Neural progenitor cell (in vitro differentiated cells): ENCODE results near the gene SMYD3.

Experiments used
- EZH2phosphoT487 ChIP-seq: fragments of 200-600 bp; sonication (generic); IDR thresholded peaks from 2 replicates; pipeline ENCODE4 v1.6.1; 2017; ENCODE audit warnings: antibody characterized with exemption
- TF ChIP-seq, protein P1 (sequence below): fragments of 200-600 bp; sonication (generic); IDR thresholded peaks from 2 replicates; pipeline ENCODE4 v1.5.1; 2017; ENCODE audit warnings: antibody characterized with exemption, mild to moderate bottlenecking

DNA sequence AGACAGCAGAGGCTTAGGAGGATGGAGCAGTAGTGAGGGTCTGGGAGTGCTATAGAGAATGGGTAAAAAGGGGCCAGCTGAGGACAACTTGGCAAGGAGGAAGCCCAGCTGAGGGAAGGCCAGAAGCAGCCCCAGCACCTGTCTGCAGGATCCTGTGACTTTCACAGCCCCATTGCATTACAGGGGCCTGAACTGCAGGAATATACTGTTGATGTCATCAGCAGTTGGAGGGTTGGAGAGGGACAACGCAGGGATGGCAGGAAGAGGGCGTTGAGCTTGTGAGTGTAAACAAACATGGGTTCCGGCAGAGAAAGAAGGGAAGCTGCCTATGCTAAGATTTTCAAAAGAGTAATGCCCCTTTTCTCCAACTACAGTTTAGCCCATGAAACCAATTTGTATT is 628.5 kb downstream of the SMYD3 start:
- TF ChIP-seq EZH2phosphoT487: no peak
- TF ChIP-seq, protein P1, sequence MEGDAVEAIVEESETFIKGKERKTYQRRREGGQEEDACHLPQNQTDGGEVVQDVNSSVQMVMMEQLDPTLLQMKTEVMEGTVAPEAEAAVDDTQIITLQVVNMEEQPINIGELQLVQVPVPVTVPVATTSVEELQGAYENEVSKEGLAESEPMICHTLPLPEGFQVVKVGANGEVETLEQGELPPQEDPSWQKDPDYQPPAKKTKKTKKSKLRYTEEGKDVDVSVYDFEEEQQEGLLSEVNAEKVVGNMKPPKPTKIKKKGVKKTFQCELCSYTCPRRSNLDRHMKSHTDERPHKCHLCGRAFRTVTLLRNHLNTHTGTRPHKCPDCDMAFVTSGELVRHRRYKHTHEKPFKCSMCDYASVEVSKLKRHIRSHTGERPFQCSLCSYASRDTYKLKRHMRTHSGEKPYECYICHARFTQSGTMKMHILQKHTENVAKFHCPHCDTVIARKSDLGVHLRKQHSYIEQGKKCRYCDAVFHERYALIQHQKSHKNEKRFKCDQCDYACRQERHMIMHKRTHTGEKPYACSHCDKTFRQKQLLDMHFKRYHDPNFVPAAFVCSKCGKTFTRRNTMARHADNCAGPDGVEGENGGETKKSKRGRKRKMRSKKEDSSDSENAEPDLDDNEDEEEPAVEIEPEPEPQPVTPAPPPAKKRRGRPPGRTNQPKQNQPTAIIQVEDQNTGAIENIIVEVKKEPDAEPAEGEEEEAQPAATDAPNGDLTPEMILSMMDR: no peak
